Measurements from ENCODE around the gene NCOA7.

GRCh38 chr6:125818772-125819260 lies 28.1 kb downstream of the NCOA7 start:
- no peak for TF ChIP-seq CTCF (IDR thresholded peaks at IDR 0.05; ENCODE audit: low read depth, low read length, poor library complexity, severe bottlenecking)
- TF ChIP-seq EZH2phosphoT487 (IDR thresholded peaks at IDR 0.05; ENCODE audit: borderline replicate concordance, low read length): no peak
